PC-9 (cell line): Measurements from ENCODE around the gene PAX7. TPM values are rescaled to one million over a fixed set of nuclear protein-coding genes. Genes with fewer than 3 reads are reported as not detected.

ENCODE experiments used
- BruUV-seq: library from RNA; stranded (reverse); fragments of 400-500 nt; replicated peaks from 2 replicates; lab custom pipeline; 2021; lab: Mats Ljungman, UMichigan
- CTCF ChIA-PET: fragments of 300-600 bp; sonication (Branson Sonifier 250); formaldehyde crosslinking; loops from one replicate; lab custom pipeline; 2022; ENCODE audit warnings: antibody characterized with exemption; lab: Charles Lee
- POLR2A ChIA-PET: fragments of 300-600 bp; sonication (Branson Sonifier 250); formaldehyde crosslinking; loops from one replicate; lab custom pipeline; 2022; ENCODE audit warnings: antibody characterized with exemption; ENCODE audit not compliant: unreplicated experiment; lab: Charles Lee
- DNase-seq, 2 experiments: peaks; one replicate each; pipeline versions ENCODE4 v3.0.0 to v3.0.0-alpha.2; 2015 to 2022; ENCODE audit warnings: mixed read lengths in 1 of 2
- H2AFZ ChIP-seq: fragments of 200-600 bp; sonication (generic); 2 replicates; pipeline ENCODE4 v1.8.1; 2017; ENCODE audit warnings: antibody characterized with exemption
- H3F3A ChIP-seq: fragments of 200-600 bp; sonication (generic); 2 replicates; pipeline ENCODE4 v1.8.1; 2017; ENCODE audit warnings: antibody characterized with exemption, mild to moderate bottlenecking, low read depth; ENCODE audit not compliant: insufficient read depth
- H3K27ac ChIP-seq: fragments of 200-600 bp; sonication (generic); 2 replicates; pipeline ENCODE4 v1.6.1; 2016; ENCODE audit warnings: mixed run types
- H3K27me3 ChIP-seq: fragments of 200-600 bp; sonication (generic); 2 replicates; pipeline ENCODE4 v1.6.1; 2016; ENCODE audit warnings: low read depth, mixed run types; ENCODE audit not compliant: insufficient read depth
- H3K36me3 ChIP-seq: fragments of 200-600 bp; sonication (generic); 2 replicates; pipeline ENCODE4 v1.6.1; 2016; ENCODE audit warnings: low read depth, mixed run types
- H3K4me1 ChIP-seq: fragments of 200-600 bp; sonication (generic); replicated peaks from 2 replicates; pipeline ENCODE4 v1.6.1; 2016; ENCODE audit warnings: mixed run types; ENCODE audit not compliant: insufficient read depth
- H3K4me2 ChIP-seq: fragments of 200-600 bp; sonication (generic); 2 replicates; pipeline ENCODE4 v1.6.1; 2017; ENCODE audit warnings: mixed run types
- H3K4me3 ChIP-seq: fragments of 200-600 bp; sonication (generic); 2 replicates; pipeline ENCODE4 v1.6.1; 2016; ENCODE audit warnings: mixed run types
- H3K79me2 ChIP-seq: fragments of 200-600 bp; sonication (generic); 2 replicates; pipeline ENCODE4 v1.6.1; 2017; ENCODE audit warnings: low read depth, mixed run types
- H3K9me2 ChIP-seq: fragments of 200-600 bp; sonication (generic); 2 replicates; pipeline ENCODE4 v1.8.1; 2017; ENCODE audit warnings: mild to moderate bottlenecking; ENCODE audit not compliant: insufficient read depth
- H3K9me3 ChIP-seq: fragments of 200-600 bp; sonication (generic); 2 replicates; pipeline ENCODE4 v1.8.1; 2016; ENCODE audit warnings: low read depth; ENCODE audit not compliant: insufficient read depth
- H4K20me1 ChIP-seq: fragments of 200-600 bp; sonication (generic); 2 replicates; pipeline ENCODE4 v1.8.1; 2017; ENCODE audit not compliant: insufficient read depth
- EZH2 ChIP-seq: fragments of 200-600 bp; sonication (generic); IDR thresholded peaks from 2 replicates; pipeline ENCODE4 v1.8.0; 2017; ENCODE audit warnings: antibody characterized with exemption, low read depth
- intact Hi-C: fragments of 100-400 bp; cut with micrococcal nuclease; formaldehyde crosslinking; loops from one replicate; pipeline ENCODE4 v1.10.0; 2022; ENCODE audit not compliant: unreplicated experiment
- total RNA-seq: library from RNA; stranded (reverse); gene quantifications from 2 replicates; pipeline ENCODE4 v1.2.3, GENCODE V29; 2021
- TF ChIP-seq, protein P1 (sequence below): fragments of 200-600 bp; sonication (generic); conservative IDR thresholded peaks from 2 replicates; pipeline ENCODE4 v1.6.1; 2017; ENCODE audit warnings: mixed run types, antibody characterized with exemption, mild to moderate bottlenecking, moderate library complexity

Gene PAX7
- total RNA-seq, 1 experiment from 2014 or later, result not detected

- no peak overlapping the region for H3K4me2 ChIP-seq
- POLR2A ChIA-PET, result no interaction called here
- intact Hi-C loops, result no loop called here
- H3K79me2 ChIP-seq, result no peaks in the 10 kb centered on the region
- no peak overlapping the region for H3K27ac ChIP-seq
- H3K9me3 ChIP-seq, result no peaks in the 10 kb centered on the region
- no peaks in the 10 kb centered on the region for H3K9me2 ChIP-seq
- no peak for DNase-seq
- CTCF ChIA-PET, result no interaction called here
- H3K27me3 ChIP-seq, result peaks cover 32% of the 10 kb centered on the region
- no peak overlapping the region for H3K4me3 ChIP-seq
- no peaks in the 10 kb centered on the region for H3K4me1 ChIP-seq
- no peaks in the 10 kb centered on the region for H4K20me1 ChIP-seq
- no peaks in the 10 kb centered on the region for H3F3A ChIP-seq
- BruUV-seq, result no TSS peak
- no peak overlapping the region for H2AFZ ChIP-seq
- TF ChIP-seq EZH2, result no peak
- TF ChIP-seq, protein P1, sequence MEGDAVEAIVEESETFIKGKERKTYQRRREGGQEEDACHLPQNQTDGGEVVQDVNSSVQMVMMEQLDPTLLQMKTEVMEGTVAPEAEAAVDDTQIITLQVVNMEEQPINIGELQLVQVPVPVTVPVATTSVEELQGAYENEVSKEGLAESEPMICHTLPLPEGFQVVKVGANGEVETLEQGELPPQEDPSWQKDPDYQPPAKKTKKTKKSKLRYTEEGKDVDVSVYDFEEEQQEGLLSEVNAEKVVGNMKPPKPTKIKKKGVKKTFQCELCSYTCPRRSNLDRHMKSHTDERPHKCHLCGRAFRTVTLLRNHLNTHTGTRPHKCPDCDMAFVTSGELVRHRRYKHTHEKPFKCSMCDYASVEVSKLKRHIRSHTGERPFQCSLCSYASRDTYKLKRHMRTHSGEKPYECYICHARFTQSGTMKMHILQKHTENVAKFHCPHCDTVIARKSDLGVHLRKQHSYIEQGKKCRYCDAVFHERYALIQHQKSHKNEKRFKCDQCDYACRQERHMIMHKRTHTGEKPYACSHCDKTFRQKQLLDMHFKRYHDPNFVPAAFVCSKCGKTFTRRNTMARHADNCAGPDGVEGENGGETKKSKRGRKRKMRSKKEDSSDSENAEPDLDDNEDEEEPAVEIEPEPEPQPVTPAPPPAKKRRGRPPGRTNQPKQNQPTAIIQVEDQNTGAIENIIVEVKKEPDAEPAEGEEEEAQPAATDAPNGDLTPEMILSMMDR, result no peak
- H3K36me3 ChIP-seq, result no peaks in the 10 kb centered on the region
These were observed 80.4 kb downstream of the PAX7 start for GRCh38 chr1:18711003-18711402.

- no peak for DNase-seq
- H4K20me1 ChIP-seq, result no peaks in the 10 kb centered on the region
These were observed 81.0 kb downstream of the PAX7 start for GRCh38 chr1:18711536-18712251.

GRCh38 chr1:18712252-18712600, 81.6 kb downstream of the PAX7 start:
- Histone ChIP-seq H3K27ac (no peak overlapping the region), H3K4me3 (no peak overlapping the region)
- POLR2A ChIA-PET, result no interaction called here

More at GRCh38 chr1:18711536-18712251, 81.0 kb downstream of the PAX7 start:
- no peaks in the 10 kb centered on the region for H3K79me2 ChIP-seq
- no peaks in the 10 kb centered on the region for H3K9me2 ChIP-seq
- BruUV-seq, result no TSS peak
- POLR2A ChIA-PET, result no interaction called here
- CTCF ChIA-PET, result no interaction called here
- no peak for TF ChIP-seq EZH2
- TF ChIP-seq, protein P1, result no peak
- no peak overlapping the region for H3K4me3 ChIP-seq
- no peak overlapping the region for H3K4me2 ChIP-seq
- H2AFZ ChIP-seq, result no peak overlapping the region
- H3F3A ChIP-seq, result no peaks in the 10 kb centered on the region
- no peaks in the 10 kb centered on the region for H3K9me3 ChIP-seq
- H3K27ac ChIP-seq, result no peak overlapping the region
- intact Hi-C loops, result no loop called here
- H3K36me3 ChIP-seq, result no peaks in the 10 kb centered on the region
- peaks cover 38% of the 10 kb centered on the region for H3K27me3 ChIP-seq
- H3K4me1 ChIP-seq, result no peaks in the 10 kb centered on the region

More at GRCh38 chr1:18712252-18712600, 81.6 kb downstream of the PAX7 start:
- Histone ChIP-seq H3K27me3 (peaks cover 41% of the 10 kb centered on the region), H3K4me2 (no peak overlapping the region), H2AFZ (no peak overlapping the region), H3K9me3 (no peaks in the 10 kb centered on the region), H3K4me1 (no peaks in the 10 kb centered on the region), H3K36me3 (no peaks in the 10 kb centered on the region), H3K9me2 (no peaks in the 10 kb centered on the region), H3F3A (no peaks in the 10 kb centered on the region), H4K20me1 (no peaks in the 10 kb centered on the region), H3K79me2 (no peaks in the 10 kb centered on the region)
- intact Hi-C loops, result no loop called here
- no TSS peak for BruUV-seq
- DNase-seq, result no peak
- CTCF ChIA-PET, result no interaction called here
- TF ChIP-seq EZH2, result no peak
- TF ChIP-seq, protein P1, result no peak
